Measurements from ENCODE around the gene ANO1. TPM values are rescaled to one million over a fixed set of nuclear protein-coding genes. Genes with fewer than 3 reads are reported as not detected.

The ANO1 gene
- total and polyA plus RNA-seq, 2 donors (not counting 1 experiment from before 2014, with no cell fraction given), result not detected

GRCh38 chr11:70128435-70128906 lies 50.4 kb downstream of the ANO1 start:
- WGBS (ENCODE audit: insufficient coverage), result 85% methylated on average over 14 of the region's 14 CpGs
- no peaks in the 10 kb centered on the region for H3K27me3 Mint-ChIP-seq
- H3K36me3 ChIP-seq (replicated peaks in 1 of 2; ENCODE audit: control extremely low read depth in 1 of 2, control insufficient read depth in 1 of 2, extremely low read depth in 1 of 2, insufficient read depth in 2 of 2, low read length in 1 of 2), result no peaks in the 10 kb centered on the region
- H3K27me3 ChIP-seq (replicated peaks in 1 of 4; ENCODE audit: control extremely low read depth in 1 of 4, control insufficient read depth in 3 of 4, insufficient read depth in 4 of 4, low read length in 3 of 4), result no peaks in the 10 kb centered on the region
- no peaks in the 10 kb centered on the region for H4K20me1 ChIP-seq (ENCODE audit: control insufficient read depth, insufficient read depth, low read length, poor library complexity, severe bottlenecking)
- H3K9me3 ChIP-seq (ENCODE audit: control extremely low read depth in 1 of 3, control insufficient read depth in 2 of 3, insufficient read depth in 1 of 3, low read length in 2 of 3), result no peaks in the 10 kb centered on the region
- H3K79me2 ChIP-seq (ENCODE audit: control insufficient read depth, insufficient read depth, low read length), result no peaks in the 10 kb centered on the region
- no peak overlapping the region for H3K9ac ChIP-seq (ENCODE audit: low read length)
- no peak overlapping the region for H3K27ac ChIP-seq (ENCODE audit: low read length in 2 of 2)
- DNase-seq, result no peak
- H3K4me3 ChIP-seq (ENCODE audit: control extremely low read depth in 1 of 5, extremely low read depth in 1 of 5, insufficient read depth in 1 of 5, low read depth in 2 of 5, low read length in 4 of 5), result no peak overlapping the region
- POLR2A ChIA-PET, result no interaction called here
- H2AFZ ChIP-seq (ENCODE audit: insufficient read depth, low read depth, low read length, poor library complexity, severe bottlenecking), result no peak overlapping the region
- CTCF ChIA-PET, result no interaction called here
- no peak overlapping the region for H3K4me3 Mint-ChIP-seq
- H3K4me2 ChIP-seq (replicated peaks; ENCODE audit: low read depth, low read length, poor library complexity, severe bottlenecking), result no peak overlapping the region
- H3K27ac Mint-ChIP-seq, result no peak overlapping the region
- ATAC-seq (ENCODE audit: low read depth), result no peak
- TF ChIP-seq CTCF (IDR thresholded peaks at IDR 0.05) (no peak), EZH2 (IDR thresholded peaks at IDR 0.05; ENCODE audit: borderline replicate concordance, insufficient read depth, low read depth, low read length, poor library complexity, severe bottlenecking) (no peak)
- no peaks in the 10 kb centered on the region for H3K9me3 Mint-ChIP-seq (ENCODE audit: insufficient read depth)
- intact Hi-C loops (cut with micrococcal nuclease), result no loop called here
- no peaks in the 10 kb centered on the region for H3K4me1 ChIP-seq (ENCODE audit: control insufficient read depth in 2 of 2, insufficient read depth in 2 of 2, low read length in 2 of 2)
- H3K4me1 Mint-ChIP-seq, result no peaks in the 10 kb centered on the region

GRCh38 chr11:70129051-70129592 lies 51.0 kb downstream of the ANO1 start:
- no peaks in the 10 kb centered on the region for H3K9me3 Mint-ChIP-seq (ENCODE audit: insufficient read depth)
- Histone ChIP-seq H3K27ac (ENCODE audit: low read length in 2 of 2) (no peak overlapping the region), H3K9ac (ENCODE audit: low read length) (no peak overlapping the region), H3K9me3 (ENCODE audit: control extremely low read depth in 1 of 3, control insufficient read depth in 2 of 3, insufficient read depth in 1 of 3, low read length in 2 of 3) (no peaks in the 10 kb centered on the region), H3K79me2 (ENCODE audit: control insufficient read depth, insufficient read depth, low read length) (no peaks in the 10 kb centered on the region), H3K4me2 (replicated peaks; ENCODE audit: low read depth, low read length, poor library complexity, severe bottlenecking) (no peak overlapping the region), H3K27me3 (replicated peaks in 1 of 4; ENCODE audit: control extremely low read depth in 1 of 4, control insufficient read depth in 3 of 4, insufficient read depth in 4 of 4, low read length in 3 of 4) (no peaks in the 10 kb centered on the region), H3K4me1 (ENCODE audit: control insufficient read depth in 2 of 2, insufficient read depth in 2 of 2, low read length in 2 of 2) (no peaks in the 10 kb centered on the region), H4K20me1 (ENCODE audit: control insufficient read depth, insufficient read depth, low read length, poor library complexity, severe bottlenecking) (no peaks in the 10 kb centered on the region), H3K4me3 (ENCODE audit: control extremely low read depth in 1 of 5, extremely low read depth in 1 of 5, insufficient read depth in 1 of 5, low read depth in 2 of 5, low read length in 4 of 5) (no peak overlapping the region), H2AFZ (ENCODE audit: insufficient read depth, low read depth, low read length, poor library complexity, severe bottlenecking) (no peak overlapping the region), H3K36me3 (replicated peaks in 1 of 2; ENCODE audit: control extremely low read depth in 1 of 2, control insufficient read depth in 1 of 2, extremely low read depth in 1 of 2, insufficient read depth in 2 of 2, low read length in 1 of 2) (no peaks in the 10 kb centered on the region)
- intact Hi-C loops (cut with micrococcal nuclease), result no loop called here
- H3K27ac Mint-ChIP-seq, result no peak overlapping the region
- TF ChIP-seq CTCF (IDR thresholded peaks at IDR 0.05) (no peak), EZH2 (IDR thresholded peaks at IDR 0.05; ENCODE audit: borderline replicate concordance, insufficient read depth, low read depth, low read length, poor library complexity, severe bottlenecking) (no peak)
- no peaks in the 10 kb centered on the region for H3K4me1 Mint-ChIP-seq
- no peak overlapping the region for H3K4me3 Mint-ChIP-seq
- POLR2A ChIA-PET, result no interaction called here
- ATAC-seq (ENCODE audit: low read depth) (no peak), DNase-seq (no peak)
- 80% methylated on average over 11 of the region's 17 CpGs for WGBS (ENCODE audit: insufficient coverage)
- no peaks in the 10 kb centered on the region for H3K27me3 Mint-ChIP-seq
- CTCF ChIA-PET, result no interaction called here

All from B cell (primary cell).